ENCODE measurements around the gene KIAA0753.

KIAA0753 gene

DNA sequence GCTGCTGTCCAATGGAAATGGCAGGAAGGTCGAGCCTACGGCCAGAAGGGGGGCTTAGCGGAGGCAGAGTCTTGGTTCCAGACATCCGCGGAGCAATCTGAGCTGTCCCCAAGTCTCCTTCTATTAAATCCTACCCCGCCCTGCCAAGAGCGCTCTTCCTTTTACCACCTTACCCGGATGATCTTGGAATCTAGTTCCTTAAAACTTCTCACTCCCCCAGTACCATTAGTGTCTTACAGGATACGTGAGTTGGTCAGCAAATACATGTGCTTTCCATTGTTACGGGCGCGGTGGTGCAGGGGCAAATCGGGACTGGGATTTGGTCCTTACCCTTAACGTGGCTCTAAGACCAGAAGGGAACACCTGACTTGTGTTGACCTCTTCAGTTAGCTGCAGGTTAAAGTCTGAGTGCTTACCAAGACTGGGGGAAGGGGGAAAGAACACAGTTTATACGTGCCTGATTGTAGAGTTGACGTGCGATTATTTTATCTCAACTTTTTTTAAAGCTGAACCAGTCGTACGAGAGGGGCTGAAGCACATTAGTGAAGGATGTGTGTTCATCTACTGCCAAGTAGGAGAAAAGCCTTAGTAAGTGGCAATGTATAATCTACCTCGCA, 844 bp upstream of the KIAA0753 start:
- no peak for DNase-seq
- no peak for ATAC-seq

DNA sequence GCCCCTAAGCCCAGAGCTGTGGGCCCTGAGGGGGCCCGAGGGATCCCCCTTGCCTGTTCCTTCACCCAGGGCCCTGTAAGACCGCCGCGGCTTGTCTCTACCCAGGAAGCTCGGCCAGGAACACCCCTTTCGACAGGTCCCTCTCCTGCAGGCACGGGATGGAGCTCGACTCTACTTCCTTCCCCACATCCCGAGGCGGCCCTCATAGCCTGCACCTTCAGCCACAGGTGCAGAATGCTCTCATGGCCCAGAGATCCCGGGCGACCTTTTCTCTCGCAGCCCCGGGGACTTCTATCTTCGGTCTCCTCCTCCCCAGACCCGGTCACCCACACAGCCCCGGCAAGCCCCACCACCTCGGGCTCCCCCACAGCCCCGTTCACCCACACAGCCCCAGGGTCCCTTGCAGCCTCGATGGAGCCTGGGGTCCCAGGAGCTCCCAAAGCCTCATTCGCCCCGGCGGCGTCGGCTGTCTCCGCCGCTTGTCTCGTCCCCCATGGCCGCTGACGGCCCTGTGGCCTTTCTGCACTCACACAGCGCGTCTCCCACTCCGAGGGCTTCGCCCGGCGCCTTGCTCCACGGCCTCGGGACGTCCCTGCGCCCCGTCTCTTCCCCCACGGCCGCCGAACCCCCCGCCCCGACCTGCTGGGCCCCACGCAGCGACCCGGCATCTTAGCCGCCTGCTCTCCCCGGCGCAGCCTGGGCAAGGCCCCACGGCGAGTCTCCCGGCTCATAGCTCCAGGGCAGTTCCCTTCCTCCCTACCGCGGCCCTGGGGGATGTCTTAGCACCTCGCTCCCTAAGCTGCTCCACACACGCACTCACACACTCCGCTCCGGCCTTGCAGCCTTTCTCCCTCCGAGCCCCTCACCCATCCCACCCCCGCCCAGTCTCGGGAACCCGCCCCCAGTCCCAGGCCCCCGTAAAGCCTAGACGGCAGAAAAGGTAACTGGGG, 650 bp downstream of the KIAA0753 start:
- ATAC-seq (peak; percentile 16), DNase-seq (peak; percentile 45)

- DNase-seq: peak; percentile 24
- no peak for ATAC-seq
Observed at GRCh38 chr17:6639014-6639585, 1.4 kb downstream of the KIAA0753 start.

- ATAC-seq (no peak), DNase-seq (no peak)
Observed at GRCh38 chr17:6638046-6638908, 2.2 kb downstream of the KIAA0753 start.

DNA sequence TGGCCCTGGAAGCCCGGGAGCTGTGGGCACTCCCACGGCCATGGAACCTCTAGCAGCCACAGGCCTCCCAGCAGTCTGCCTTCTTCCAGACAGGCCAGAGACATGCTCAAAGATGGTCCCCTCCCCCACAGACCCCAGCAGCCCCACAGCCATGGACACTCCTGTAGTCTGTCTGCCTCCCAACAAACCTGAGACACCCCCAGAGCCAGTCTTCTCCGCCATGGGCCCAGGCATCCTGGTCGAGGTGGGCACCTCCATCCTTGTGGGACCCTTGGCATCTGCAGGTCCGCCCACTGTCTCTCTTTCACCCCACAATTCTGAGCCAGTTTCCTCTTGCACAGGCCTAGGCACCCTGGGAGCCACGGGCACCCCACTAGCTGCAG, 3.1 kb downstream of the KIAA0753 start:
- ATAC-seq: no peak
- no peak for DNase-seq

GRCh38 chr17:6636616-6637457, 3.7 kb downstream of the KIAA0753 start:
- no peak for ATAC-seq

GRCh38 chr17:6636105-6636504, 4.4 kb downstream of the KIAA0753 start:
- DNase-seq (no peak), ATAC-seq (no peak)

More at GRCh38 chr17:6636616-6637457, 3.7 kb downstream of the KIAA0753 start:
- DNase-seq: no peak

DNA sequence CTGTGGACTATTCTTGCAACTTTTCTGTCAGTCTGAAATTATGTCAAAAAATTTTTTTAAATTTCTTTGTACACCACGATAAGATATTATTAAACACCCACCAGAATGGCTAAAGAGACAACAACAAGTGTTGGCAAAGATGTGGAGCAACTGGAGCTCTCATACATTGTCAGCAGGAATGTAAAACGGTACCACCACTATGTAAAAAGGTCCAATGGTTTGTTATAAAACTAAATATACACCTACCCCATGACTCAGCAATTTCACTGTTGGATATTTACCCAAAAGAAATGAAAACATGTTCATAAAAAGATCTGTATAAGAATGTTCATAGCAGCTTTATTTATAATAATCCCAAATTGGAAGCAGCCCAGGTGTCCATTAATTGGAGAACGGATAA, 7.2 kb downstream of the KIAA0753 start:
- ATAC-seq: no peak
- no peak for DNase-seq

DNA sequence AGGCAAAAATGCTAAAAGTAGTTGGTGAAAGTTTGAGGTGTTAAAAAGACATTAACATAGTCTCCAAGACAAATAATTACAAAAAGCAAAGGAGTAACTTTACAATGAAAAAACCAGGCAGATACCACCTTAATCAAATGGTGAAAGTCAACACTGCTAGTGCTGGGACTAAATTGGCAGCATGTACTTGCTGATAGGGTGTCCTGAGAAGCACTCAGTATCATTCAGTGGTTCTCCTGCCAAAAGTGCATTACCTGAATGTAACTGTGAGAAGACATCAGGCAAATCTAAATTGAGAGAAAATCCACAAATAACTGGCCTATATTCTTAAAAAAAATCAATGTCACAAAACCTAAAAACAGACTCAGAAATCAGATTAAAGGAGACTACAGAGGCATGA, 8.0 kb downstream of the KIAA0753 start:
- DNase-seq (no peak), ATAC-seq (no peak)

DNA sequence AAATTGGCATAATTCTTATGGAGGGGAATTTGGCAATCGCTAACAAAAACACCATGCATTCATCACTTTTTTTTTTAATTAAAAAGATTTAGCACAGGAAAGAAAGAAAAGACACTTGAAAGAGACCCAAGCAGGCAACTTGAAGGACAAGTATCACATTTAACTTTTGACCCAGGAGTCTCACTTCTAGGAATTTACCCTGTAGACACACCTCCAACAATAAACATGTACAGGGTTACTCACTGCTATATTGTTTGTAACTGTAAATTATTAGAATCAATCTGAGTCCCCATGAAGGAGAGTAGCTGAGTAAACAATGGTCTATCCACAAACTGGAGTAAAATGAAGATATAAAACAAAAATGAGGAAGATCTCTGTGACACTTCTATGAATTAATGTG, 10.1 kb downstream of the KIAA0753 start:
- no peak for DNase-seq
- no peak for ATAC-seq

DNA sequence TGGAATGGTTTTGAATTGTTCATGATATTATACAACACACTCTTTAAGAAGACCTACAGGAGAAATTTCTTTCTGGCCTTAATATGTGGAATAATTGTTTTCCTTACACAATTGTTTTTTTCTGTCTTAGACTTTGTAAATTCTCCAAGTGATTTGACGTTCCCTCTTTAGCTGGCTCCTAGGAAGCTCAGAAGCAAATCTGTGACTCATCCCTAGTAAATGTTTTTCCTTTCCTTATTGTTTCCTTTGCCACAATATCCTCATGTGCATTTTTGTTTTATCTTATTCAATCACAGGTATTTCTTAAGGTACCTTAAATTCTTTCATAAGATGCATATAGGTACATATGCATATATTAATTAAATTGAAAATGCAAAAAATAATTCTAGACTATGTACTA, 13.5 kb downstream of the KIAA0753 start:
- DNase-seq (no peak), ATAC-seq (no peak)

DNA sequence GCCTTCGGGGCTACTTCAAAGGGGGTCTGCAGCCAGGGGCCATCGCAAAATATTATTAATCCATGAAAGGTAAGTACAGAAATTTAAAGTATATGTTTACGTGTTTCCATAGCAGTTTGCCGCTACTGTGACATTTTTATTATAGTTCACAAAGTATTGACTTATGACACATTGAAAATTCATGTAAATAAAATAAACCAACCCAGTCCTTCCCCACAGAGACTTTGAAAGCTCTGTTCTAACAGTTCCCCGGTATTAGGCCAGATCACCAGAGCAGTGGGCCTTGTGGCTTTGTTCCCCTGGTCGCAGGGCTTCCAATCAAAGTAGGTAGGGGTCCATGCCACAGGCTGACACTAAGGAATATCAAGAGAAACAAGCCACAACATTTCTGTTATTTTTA, 13.9 kb downstream of the KIAA0753 start:
- ATAC-seq: no peak
- no peak for DNase-seq

DNA sequence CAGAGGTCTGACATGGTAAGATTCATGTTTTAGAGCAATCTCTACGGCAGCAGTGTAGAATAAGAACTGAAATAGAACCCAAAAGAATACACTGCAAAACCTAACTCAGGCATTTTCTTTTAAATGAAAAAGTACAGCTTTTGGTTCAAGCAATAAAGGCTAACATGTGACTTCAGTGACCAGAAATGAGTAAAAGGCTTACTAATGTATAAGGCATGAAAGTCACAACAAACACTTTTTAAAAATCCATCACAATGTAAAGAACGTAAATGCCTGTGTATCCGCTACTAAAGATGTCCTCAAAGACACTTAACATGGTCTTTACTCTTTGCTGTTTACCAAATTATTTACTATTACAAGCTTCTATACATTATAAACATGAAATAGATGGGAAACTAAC, 16.6 kb downstream of the KIAA0753 start:
- no peak for DNase-seq
- ATAC-seq: no peak

GRCh38 chr17:6611231-6611630, 29.3 kb downstream of the KIAA0753 start:
- DNase-seq: no peak
- no peak for ATAC-seq

- ATAC-seq: no peak
- DNase-seq: no peak
Observed at GRCh38 chr17:6610011-6610410, 30.5 kb downstream of the KIAA0753 start.

- ATAC-seq (no peak), DNase-seq (no peak)
Observed at GRCh38 chr17:6608321-6608720, 32.2 kb downstream of the KIAA0753 start.

GRCh38 chr17:6605142-6605541, 35.4 kb downstream of the KIAA0753 start:
- DNase-seq: no peak
- no peak for ATAC-seq

GRCh38 chr17:6603744-6604325, 36.7 kb downstream of the KIAA0753 start:
- DNase-seq (no peak), ATAC-seq (no peak)

- no peak for DNase-seq
- no peak for ATAC-seq
Observed at GRCh38 chr17:6602141-6602540, 38.4 kb downstream of the KIAA0753 start.

DNA sequence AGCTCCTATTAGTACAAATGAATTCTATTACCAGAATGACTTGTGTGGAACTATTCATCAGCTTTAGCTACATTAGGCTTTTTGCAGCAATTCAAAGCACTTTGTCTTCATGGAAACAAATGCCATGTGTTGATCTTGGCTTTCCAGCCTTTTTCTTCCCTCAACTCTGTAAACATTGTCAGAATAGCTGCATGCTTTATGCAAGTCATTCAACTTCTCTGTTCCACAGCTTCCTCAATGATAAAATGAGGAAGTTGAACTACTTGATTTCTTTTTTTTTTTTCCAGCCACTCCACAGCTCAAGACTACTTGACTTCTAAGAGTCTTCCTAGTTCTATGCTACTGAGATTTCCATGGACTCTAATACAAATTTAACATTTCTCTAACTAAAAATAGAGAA, 41.1 kb downstream of the KIAA0753 start:
- no peak for DNase-seq
- ATAC-seq: no peak

DNA sequence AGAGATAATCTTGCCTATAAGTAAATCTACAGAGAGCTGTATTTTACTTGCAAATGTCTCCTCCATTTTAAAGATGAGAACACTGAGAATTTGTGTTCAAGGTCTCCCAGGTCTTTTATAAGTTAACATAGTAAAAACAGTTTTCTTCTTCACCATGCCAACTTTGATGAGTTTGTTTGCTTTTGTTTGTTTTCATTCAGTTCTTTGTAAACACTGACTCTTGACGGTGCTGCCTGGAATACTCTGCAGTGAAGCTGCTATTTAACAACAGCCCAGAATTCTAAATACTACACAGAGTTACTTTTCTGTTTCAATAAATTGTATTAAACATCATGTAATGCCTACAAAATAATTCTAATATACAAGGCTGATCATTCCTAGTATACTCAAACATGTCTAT, 42.8 kb downstream of the KIAA0753 start:
- DNase-seq (no peak), ATAC-seq (no peak)
